ENCODE results near the gene CTLA4.

- no peak for TF ChIP-seq CTCF (conservative IDR thresholded peaks at IDR 0.05; ENCODE audit: low read length)
- TF ChIP-seq EZH2phosphoT487 (IDR thresholded peaks at IDR 0.05; ENCODE audit: borderline replicate concordance, low read depth, low read length): no peak
Measured at GRCh38 chr2:203855274-203855673, 12.3 kb upstream of the CTLA4 start.

Data from OCI-LY7 (cell line).